Measurements from ENCODE around the gene ACTN4.

DNA sequence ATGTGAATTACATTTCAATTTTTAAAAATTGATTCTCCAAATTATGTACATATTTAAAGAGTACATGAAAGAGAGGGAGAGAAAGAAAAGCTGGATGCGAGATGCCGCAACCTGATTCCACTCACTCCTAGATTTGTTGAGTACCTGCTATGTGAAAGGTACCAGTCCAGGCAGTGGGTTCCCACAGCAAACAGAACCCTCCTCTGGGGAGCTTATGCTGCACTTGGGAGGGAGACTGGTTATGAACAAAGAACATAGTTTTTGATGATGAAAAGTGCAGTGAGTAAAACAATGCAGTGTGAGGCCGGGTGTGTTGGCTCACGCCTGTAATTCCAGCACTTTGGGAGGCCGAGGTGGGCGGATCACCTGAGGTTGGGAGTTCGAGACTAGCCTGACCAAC is 43.4 kb downstream of the ACTN4 start:
- TF ChIP-seq, protein P1, sequence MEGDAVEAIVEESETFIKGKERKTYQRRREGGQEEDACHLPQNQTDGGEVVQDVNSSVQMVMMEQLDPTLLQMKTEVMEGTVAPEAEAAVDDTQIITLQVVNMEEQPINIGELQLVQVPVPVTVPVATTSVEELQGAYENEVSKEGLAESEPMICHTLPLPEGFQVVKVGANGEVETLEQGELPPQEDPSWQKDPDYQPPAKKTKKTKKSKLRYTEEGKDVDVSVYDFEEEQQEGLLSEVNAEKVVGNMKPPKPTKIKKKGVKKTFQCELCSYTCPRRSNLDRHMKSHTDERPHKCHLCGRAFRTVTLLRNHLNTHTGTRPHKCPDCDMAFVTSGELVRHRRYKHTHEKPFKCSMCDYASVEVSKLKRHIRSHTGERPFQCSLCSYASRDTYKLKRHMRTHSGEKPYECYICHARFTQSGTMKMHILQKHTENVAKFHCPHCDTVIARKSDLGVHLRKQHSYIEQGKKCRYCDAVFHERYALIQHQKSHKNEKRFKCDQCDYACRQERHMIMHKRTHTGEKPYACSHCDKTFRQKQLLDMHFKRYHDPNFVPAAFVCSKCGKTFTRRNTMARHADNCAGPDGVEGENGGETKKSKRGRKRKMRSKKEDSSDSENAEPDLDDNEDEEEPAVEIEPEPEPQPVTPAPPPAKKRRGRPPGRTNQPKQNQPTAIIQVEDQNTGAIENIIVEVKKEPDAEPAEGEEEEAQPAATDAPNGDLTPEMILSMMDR (conservative IDR thresholded peaks at IDR 0.05), result no peak
- TF ChIP-seq EZH2 (IDR thresholded peaks at IDR 0.05; ENCODE audit: low read depth), result no peak

All from PC-9 (cell line).